Measurements from ENCODE around the gene RBM39. TPM values are rescaled to one million over a fixed set of nuclear protein-coding genes. Genes with fewer than 3 reads are reported as not detected.

RBM39 gene
- total and polyA plus RNA-seq, 2 of the 13 experiments (the other 11 are each of a cell fraction or from before 2014, with no cell fraction given): 788 to 920 TPM

DNA sequence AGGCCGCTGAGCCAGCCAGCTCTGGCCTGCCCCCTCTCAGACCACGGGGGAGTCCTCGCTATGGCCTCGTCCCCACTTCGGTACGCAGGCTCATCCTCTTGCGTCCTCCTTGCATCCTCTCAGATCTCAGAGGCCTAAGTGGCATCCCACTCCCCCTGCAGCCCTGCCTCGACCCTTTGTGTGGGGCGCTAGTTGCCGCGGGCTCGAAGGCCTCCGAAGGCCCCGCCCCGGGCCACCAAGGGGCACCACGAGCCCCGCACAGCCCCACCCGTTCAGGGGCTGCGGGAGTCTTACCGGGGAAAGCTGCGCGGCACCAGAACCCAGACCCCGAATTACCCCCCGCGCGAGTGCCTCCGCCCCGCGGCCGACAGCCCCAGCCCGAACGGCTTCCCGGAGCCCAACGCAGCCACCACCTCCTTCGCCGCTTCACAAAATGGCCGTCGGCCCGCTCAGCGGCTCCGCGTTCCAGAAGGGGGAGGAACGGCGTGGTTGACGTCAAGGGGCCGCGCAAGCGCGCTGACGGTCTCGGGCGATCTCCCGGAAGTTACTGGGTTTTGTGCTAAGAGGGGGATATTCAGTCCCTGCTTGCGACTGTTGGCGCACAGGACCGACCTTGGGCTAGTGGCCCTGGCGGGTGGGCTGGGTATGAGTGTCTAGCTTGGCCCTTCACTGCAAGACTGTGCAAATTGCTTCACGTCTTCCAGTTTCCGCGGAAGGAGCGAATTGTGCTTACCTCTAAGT lies 77.4 kb downstream of the RBM39 start, which contains the start of the genes CPNE1 and RBM12 (continued):
- TF ChIP-seq KAT2B (IDR thresholded peaks at IDR 0.05; ENCODE audit: borderline replicate concordance, low read depth, low read length): 0 out of 2 replicates have a peak, but pooled peaks have one; percentile 10
- peak; percentile 92 for TF ChIP-seq KLF9 (CRISPR knock-in tag; IDR thresholded peaks at IDR 0.05; ENCODE audit: low read depth)
- peak; percentile 98 for TF ChIP-seq AGO2 (optimal IDR thresholded peaks at IDR 0.05; ENCODE audit: low read depth, low read length)
- peak; percentile 55 for TF ChIP-seq TBX3 (IDR thresholded peaks at IDR 0.05; ENCODE audit: borderline replicate concordance)
- TF ChIP-seq FOXP1 (IDR thresholded peaks at IDR 0.05): no peak
- no peak for TF ChIP-seq FOXP1 (CRISPR knock-in tag; IDR thresholded peaks at IDR 0.05)
- TF ChIP-seq AFF4 (CRISPR knock-in tag; IDR thresholded peaks at IDR 0.05): peak; percentile 60; the same call in 1 of the 2 replicates
- peak; percentile 96; the same call in 1 of the 2 replicates for TF ChIP-seq NFATC3 (CRISPR knock-in tag; IDR thresholded peaks at IDR 0.05)
- TF ChIP-seq AHR (CRISPR knock-in tag; IDR thresholded peaks at IDR 0.05): peak; percentile 99
- no peak for TF ChIP-seq EZH2 (conservative IDR thresholded peaks at IDR 0.05; ENCODE audit: low read depth, low read length)
- peak; percentile 18 for TF ChIP-seq ZBTB10 (CRISPR knock-in tag; IDR thresholded peaks at IDR 0.05; ENCODE audit: borderline replicate concordance)
- TF ChIP-seq AKAP8 (CRISPR knock-in tag; IDR thresholded peaks at IDR 0.05): peak; percentile 82
- no peak; the same call in 1 of the 2 replicates for TF ChIP-seq MAF1 (CRISPR knock-in tag; IDR thresholded peaks at IDR 0.05; ENCODE audit: borderline replicate concordance)
- TF ChIP-seq CHD4 (IDR thresholded peaks at IDR 0.05; ENCODE audit: borderline replicate concordance, low read length): no peak
- no peak; the same call in 1 of the 2 replicates for TF ChIP-seq STAG1 (CRISPR knock-in tag; IDR thresholded peaks at IDR 0.05)
- TF ChIP-seq CCAR2 (optimal IDR thresholded peaks at IDR 0.05; ENCODE audit: low read depth, low read length): no peak
- peak; percentile 77 for TF ChIP-seq ATF3 (CRISPR knock-in tag; IDR thresholded peaks at IDR 0.05)
- peak; percentile 69; the same call in 1 of the 2 replicates for TF ChIP-seq TOPORS (CRISPR knock-in tag; IDR thresholded peaks at IDR 0.05)
- TF ChIP-seq NFE2L1 (CRISPR knock-in tag; IDR thresholded peaks at IDR 0.05; ENCODE audit: borderline replicate concordance): peak; percentile 83; the same call in 1 of the 2 replicates
- peak; percentile 76; the same call in 1 of the 2 replicates for TF ChIP-seq CBX5 (CRISPR knock-in tag; IDR thresholded peaks at IDR 0.05; ENCODE audit: borderline replicate concordance)
- 0 out of 2 replicates have a peak, but pooled peaks have one; percentile 37 for TF ChIP-seq PCBP1 (IDR thresholded peaks at IDR 0.05; ENCODE audit: borderline replicate concordance, low read depth, low read length)
- TF ChIP-seq CBX2 (IDR thresholded peaks at IDR 0.05; ENCODE audit: low read depth, low read length): no peak
- peak; percentile 45; the same call in 1 of the 2 replicates for TF ChIP-seq CBX2 (CRISPR knock-in tag; IDR thresholded peaks at IDR 0.05; ENCODE audit: low read depth)
- TF ChIP-seq ZNF550 (CRISPR knock-in tag; IDR thresholded peaks at IDR 0.05; ENCODE audit: borderline replicate concordance): peak; percentile 88
- peak; percentile 93 for TF ChIP-seq ZNF563 (CRISPR knock-in tag; IDR thresholded peaks at IDR 0.05)
